Eye (tissue), 1 donor: Measurements from ENCODE around the gene AMZ1.
"Not testable (repeated sequence)": the region's sequence is repeated elsewhere in the genome, so short reads cannot be mapped to it uniquely, and the experiment has no call there.

Experiments
- DNase-seq: peaks from one replicate; pipeline ENCODE4 v3.0.0-alpha.2; 2015

The AMZ1 gene

GRCh38 chr7:2714636-2715035 is 26.6 kb downstream of the AMZ1 start:
- DNase-seq: no peak

DNA sequence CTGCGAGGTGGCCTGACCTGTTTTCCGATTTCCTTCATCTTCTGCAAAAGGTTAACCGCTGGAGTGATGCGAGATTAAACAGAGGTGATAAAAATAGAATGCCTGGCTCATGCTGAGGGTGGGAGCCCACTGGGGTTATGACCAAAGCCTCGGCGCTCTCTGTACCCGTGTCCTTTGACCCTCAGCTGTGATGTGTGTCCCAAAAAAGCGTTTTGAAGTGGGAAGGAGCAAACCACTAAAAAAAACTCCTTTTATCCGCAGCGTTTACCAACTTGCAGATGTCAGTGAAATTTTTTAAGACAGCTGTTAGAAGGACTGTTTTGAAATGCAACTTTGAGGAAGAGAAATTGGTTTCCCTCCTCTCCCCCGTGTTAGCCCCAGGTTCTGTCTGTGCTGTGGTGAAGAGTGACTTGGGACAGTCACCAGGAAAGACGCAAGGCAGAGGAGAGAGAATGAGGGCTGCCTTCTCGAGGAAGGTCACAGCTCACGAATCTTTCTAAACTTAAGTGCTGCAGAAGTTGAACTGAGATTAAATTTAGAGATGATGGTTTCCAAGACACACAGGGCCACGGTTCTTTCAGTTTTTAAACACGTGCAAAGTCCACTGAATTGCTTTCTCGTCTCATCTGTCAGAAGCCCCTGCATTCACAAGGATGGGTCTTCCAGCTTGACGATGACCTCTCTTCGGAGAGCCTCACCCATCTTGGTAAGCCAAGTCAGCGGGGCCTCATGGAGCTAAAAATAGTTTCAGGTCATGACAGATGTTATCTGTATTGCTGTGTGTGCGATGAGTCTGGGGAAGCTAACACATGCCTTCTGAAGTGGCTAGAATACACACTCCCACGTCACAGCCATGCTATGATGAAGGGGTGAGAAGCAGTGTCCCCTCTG is 27.6 kb downstream of the AMZ1 start:
- no peak for DNase-seq

DNA sequence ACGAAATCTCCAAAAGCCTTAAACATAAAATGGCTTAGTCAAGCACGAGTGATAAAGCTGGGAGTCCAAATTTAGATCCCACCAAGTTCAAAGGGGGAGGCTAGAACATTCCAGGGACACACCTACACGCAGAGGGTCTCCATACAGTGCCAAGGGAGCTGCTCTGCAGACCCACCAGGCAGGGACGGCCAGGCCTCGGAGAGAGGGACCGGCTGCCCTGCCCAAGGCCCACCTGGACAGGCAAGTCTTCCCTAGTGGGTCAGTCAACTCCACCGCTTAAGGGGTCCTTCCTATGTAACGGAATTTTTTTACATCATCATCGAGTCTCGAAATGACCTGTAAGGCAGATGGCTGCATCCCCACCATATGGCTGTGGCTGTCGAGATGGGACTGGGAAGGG is 28.5 kb downstream of the AMZ1 start:
- DNase-seq: no peak

GRCh38 chr7:2716906-2717292 is 28.9 kb downstream of the AMZ1 start:
- DNase-seq: no peak

DNA sequence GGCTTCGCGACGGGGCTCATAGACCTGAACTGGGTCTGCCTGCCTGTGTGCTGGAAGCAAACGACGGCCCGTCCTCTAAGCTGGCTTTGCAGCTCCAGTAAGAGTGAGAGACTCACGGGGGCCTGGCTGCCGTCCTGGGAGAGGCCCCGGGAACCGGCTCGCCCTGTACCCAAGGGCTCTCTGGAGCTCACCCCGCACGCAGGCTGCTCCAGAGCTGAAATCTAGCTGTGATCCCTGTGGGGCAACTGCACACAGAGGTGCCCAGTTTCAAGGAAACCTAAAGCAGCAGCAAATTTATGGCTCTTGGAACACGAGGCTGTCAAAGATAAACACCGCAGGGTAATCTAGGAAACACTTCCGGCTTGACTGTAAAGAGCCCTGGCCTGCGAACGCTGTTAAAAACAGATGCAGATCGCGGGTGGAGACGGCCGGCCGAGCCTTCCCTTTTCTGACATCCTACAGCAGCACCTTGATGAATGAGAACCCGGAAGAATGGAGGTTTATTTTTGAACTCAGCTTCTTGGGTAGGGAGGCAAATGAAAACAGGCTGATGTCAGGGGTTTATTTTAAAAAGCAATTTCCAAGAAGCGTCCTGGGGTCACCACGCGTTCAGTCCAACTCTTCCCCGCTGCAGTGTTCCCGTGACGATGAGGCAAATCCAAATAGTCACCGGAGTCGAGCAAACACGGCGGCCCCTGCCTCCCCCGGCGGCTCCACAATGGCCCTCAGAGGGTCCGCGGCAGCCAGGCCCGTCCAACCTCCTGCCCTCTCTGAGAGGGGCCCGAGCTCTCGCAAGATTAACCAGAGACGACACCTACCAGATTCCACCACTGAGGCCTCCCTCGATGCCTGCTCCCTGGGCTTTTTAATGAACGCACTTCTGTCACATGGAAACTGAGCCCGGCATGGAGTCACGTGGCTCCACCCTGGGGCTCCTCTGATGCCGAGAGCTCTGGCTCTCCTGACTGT is 29.6 kb downstream of the AMZ1 start:
- DNase-seq: no peak

DNA sequence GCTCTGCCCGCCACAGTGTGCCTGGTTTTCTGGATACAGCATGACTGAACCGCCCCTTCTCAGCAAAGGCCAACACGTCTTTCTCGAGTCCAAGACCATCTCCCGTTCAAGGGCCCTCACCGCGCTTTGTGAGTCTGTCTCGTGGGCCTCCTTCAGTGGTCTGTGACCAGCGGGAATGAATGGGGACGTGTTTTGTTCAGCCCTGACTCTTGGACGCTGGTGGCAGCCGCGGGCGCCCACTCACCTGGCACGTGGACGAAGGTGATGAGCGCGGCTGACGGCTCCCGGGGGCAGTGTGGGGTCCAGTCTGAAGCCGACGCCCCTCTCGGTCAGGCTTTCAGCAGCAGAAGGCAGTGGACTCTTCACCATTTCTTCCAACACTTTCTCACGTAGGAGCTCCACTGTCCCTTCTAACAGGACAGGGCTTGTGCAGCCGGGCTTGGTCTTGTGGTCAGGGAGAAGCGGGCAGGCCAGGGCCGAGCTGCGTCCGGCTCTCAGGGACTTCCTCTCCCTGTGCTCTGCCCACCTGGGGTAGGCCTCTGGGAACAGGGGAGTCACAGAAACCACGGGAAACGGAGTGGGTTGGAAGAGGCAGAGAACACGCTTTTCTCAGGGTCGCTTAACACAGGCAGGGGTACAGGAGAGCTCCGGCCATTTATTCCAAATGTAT is 30.4 kb downstream of the AMZ1 start:
- no peak for DNase-seq

DNA sequence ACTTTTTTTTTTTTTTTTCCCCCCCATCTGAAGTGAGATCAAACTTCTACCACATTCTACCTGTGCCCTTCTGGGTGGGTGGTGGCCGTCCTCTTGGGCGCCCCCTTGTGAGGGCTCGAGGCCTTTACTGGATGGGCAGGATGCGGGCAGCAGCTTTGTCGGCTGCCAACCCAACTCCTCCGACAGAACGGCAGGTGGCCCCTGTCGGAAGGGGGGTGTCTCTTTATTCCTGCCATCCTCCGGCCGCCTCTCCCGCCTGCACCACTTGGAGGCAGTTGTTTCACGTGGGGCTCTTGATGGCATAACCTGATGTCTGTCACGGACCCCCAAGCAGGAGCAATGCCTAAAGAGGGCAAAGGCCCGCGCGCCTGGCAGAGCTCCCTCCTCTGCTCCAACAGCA is 31.0 kb downstream of the AMZ1 start:
- no peak for DNase-seq

- no peak for DNase-seq
Observed at GRCh38 chr7:2720024-2720423, 32.0 kb downstream of the AMZ1 start.

DNA sequence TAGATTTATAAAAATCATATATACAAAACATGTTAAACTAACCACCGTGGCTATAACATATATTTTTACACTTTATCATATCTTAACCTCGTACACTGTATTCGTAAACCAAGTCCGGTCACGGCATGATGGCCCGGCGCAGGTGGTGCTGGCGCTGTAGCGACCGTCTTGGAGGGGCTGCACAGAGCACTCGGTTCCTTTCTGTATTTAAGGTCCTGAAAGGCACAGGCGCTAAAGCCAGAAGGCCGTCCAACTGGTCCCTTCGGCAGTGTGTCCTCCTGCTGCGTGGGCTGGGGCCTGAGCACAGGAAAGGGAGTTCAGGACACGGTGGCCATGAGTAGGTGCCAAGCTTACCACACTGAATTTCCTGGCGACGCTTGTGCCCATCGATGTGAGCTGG is 33.8 kb downstream of the AMZ1 start:
- no peak for DNase-seq

DNA sequence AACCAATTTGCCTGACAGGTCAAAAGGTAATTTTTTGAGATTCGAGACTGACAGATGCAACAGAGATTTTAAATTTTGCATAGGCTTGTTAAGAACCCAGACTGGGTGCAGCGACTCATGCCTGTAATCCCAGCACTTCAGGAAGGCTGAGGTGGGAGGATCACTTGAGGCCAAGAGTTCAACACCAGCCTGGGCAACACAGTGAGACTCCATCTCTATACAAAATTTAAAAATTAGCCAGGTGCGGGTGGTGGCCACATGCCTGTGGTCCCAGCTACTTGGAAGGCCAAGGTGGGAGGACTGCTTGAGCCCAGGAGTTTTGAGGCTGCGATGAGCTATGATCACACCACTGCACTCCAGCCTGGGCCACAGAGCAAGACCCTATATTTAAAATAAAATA is 34.6 kb downstream of the AMZ1 start:
- DNase-seq: no peak

- no peak for DNase-seq
Observed at GRCh38 chr7:2723138-2723850, 35.3 kb downstream of the AMZ1 start.

- not testable (repeated sequence) for DNase-seq
Observed at GRCh38 chr7:2724036-2724435, 36.0 kb downstream of the AMZ1 start.

DNA sequence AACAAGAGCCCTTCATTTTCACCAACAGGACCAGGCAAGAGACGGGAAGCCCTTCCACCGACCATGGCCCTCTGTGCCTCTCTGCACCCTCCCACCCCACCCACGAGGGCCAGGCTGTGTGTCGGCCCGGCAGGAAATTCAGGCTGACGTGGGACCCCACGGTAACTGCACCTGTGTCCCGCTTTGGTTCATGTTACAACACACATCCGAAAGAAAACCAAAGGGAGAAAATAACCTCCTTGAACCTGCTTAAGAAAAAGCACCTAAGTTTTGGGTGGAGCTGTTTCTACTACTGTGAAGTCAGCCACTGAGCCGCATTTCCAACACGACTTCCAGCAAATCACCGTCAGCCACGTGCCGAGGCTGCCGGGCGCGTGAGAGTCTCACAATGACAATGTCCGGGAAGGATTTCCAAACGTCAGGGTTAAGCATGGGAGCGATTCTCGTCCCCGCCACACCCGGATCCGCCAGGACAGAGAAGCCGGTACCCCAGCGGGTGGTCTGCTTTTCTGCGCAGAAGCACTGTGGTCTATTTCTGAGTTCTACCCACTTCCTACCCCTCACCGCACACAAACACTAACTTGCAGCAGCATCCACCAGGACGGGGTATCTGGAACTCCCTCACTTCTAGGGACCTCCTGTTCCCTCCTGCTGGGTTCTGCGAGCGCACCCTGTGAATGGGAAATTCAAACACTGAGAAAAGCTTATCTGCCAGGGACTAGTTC is 36.6 kb downstream of the AMZ1 start:
- no peak for DNase-seq

- no peak for DNase-seq
Observed at GRCh38 chr7:2725178-2726105, 37.4 kb downstream of the AMZ1 start.

GRCh38 chr7:2726316-2727018 is 38.5 kb downstream of the AMZ1 start:
- no peak for DNase-seq

DNA sequence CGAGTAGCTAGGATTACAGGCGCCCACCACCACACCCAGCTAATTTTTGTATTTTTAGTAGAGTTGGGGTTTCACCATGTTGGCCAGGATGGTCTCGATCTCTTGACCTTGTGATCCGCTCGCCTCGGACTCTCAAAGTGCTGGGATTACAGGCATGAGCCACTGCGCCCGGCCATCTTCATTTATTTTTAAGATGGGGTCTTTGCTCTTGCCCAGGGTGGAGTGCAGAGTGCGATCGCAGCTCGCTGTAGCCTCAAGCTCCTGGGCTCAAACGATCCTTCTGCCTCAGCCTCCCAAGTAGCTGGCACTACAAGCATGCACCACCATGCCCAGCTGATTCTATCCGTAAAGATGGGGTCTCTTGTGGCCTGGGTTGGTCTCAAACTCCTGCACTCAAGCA is 39.2 kb downstream of the AMZ1 start:
- not testable (repeated sequence) for DNase-seq

GRCh38 chr7:2728316-2729030 is 40.5 kb downstream of the AMZ1 start:
- DNase-seq: no peak

- no peak for DNase-seq
Observed at GRCh38 chr7:2729031-2729892, 41.3 kb downstream of the AMZ1 start.
